Thoracic aorta (tissue), 2 donors: ENCODE measurements around the gene TM7SF2. TPM values are rescaled to one million over a fixed set of nuclear protein-coding genes. Genes with fewer than 3 reads are reported as not detected.

ENCODE experiments used
- ATAC-seq: fragments of 150-250 bp; one replicate; pipeline ENCODE4 v1.8.0; 2017; ENCODE audit warnings: low read depth; ENCODE audit not compliant: insufficient number of reproducible peaks, low FRiP score
- DNase-seq: peaks from one replicate; pipeline ENCODE4 v3.0.0-alpha.2; 2020; ENCODE audit warnings: low spot score
- H3K27ac ChIP-seq, 2 donors: fragments of 200-600 bp; sonication (generic); 1 replicate in 1 of 2; 2 replicates in 1 of 2; pipeline ENCODE4 v1.5.1; 2016; ENCODE audit warnings: mild to moderate bottlenecking in 2 of 2, moderate library complexity in 2 of 2
- H3K27me3 ChIP-seq: fragments of 200-600 bp; sonication (generic); replicated peaks from 2 replicates; pipeline ENCODE4 v1.6.0; 2016; ENCODE audit warnings: mild to moderate bottlenecking; ENCODE audit not compliant: insufficient read depth
- H3K36me3 ChIP-seq: fragments of 200-600 bp; sonication (generic); one replicate; pipeline ENCODE4 v1.5.1; 2016
- H3K4me1 ChIP-seq, 2 donors: fragments of 200-600 bp; sonication (generic); 1 replicate in 1 of 2; 2 replicates in 1 of 2; pipeline versions ENCODE4 v1.5.1 to v1.6.0; 2016; ENCODE audit warnings: low read depth in 2 of 2, mild to moderate bottlenecking in 1 of 2; ENCODE audit not compliant: control insufficient read depth in 1 of 2
- H3K4me3 ChIP-seq: fragments of 200-600 bp; sonication (generic); 2 replicates; pipeline ENCODE4 v1.5.1; 2016; ENCODE audit warnings: mild to moderate bottlenecking
- H3K9me3 ChIP-seq: fragments of 200-600 bp; sonication (generic); 2 replicates; pipeline ENCODE4 v1.5.1; 2016
- CTCF ChIP-seq: fragments of 200-600 bp; sonication (generic); IDR thresholded peaks from one replicate; pipeline ENCODE4 v1.5.1; 2019; ENCODE audit warnings: antibody characterized with exemption
- total RNA-seq, 2 donors: library from RNA; depleted of rRNA; stranded (reverse); fragments of >200 nt; gene quantifications; one replicate each; pipeline versions ENCODE4 v1.1.0 to v1.2.3, GENCODE V29; 2016

Gene TM7SF2
- total RNA-seq, 2 donors from 2014 or later, result 2.5 to 49.0 TPM

- peaks cover 12 to 27% of the 10 kb centered on the region in 2 donors for H3K4me1 ChIP-seq
- no peak for DNase-seq
These were observed 3.8 kb upstream of the TM7SF2 start for GRCh38 chr11:65107751-65108468.

GRCh38 chr11:65108469-65109123 lies 3.1 kb upstream of the TM7SF2 start:
- Histone ChIP-seq H3K4me3 (no peak overlapping the region), H3K4me1 (peaks cover 17 to 31% of the 10 kb centered on the region in 2 donors), H3K27ac (no peak overlapping the region), H3K9me3 (no peaks in the 10 kb centered on the region), H3K27me3 (no peaks in the 10 kb centered on the region), H3K36me3 (peaks cover 25% of the 10 kb centered on the region)
- DNase-seq (no peak), ATAC-seq (no peak)
- TF ChIP-seq CTCF, result no peak

More at GRCh38 chr11:65107751-65108468, 3.8 kb upstream of the TM7SF2 start:
- no peaks in the 10 kb centered on the region for H3K9me3 ChIP-seq
- no peak for TF ChIP-seq CTCF
- H3K4me3 ChIP-seq, result no peak overlapping the region
- no peak overlapping the region for H3K27ac ChIP-seq
- no peaks in the 10 kb centered on the region for H3K27me3 ChIP-seq
- H3K36me3 ChIP-seq, result peaks cover 25% of the 10 kb centered on the region
- no peak for ATAC-seq

- H3K9me3 ChIP-seq, result no peaks in the 10 kb centered on the region
- peaks cover 17 to 32% of the 10 kb centered on the region in 2 donors for H3K4me1 ChIP-seq
- no peak overlapping the region for H3K4me3 ChIP-seq
- H3K36me3 ChIP-seq, result peaks cover 25% of the 10 kb centered on the region
- no peak for TF ChIP-seq CTCF
- H3K27me3 ChIP-seq, result no peaks in the 10 kb centered on the region
- no peak overlapping the region for H3K27ac ChIP-seq
- DNase-seq, result no peak
- no peak for ATAC-seq
These were observed 2.2 kb upstream of the TM7SF2 start for GRCh38 chr11:65109231-65110198.

GRCh38 chr11:65110354-65110861 lies 1.3 kb upstream of the TM7SF2 start:
- Histone ChIP-seq H3K27ac (peak overlapping the region in 1 of 2 donors; percentile 37), H3K9me3 (no peaks in the 10 kb centered on the region), H3K27me3 (no peaks in the 10 kb centered on the region), H3K4me3 (peak overlapping the region; percentile 24), H3K36me3 (peaks cover 25% of the 10 kb centered on the region), H3K4me1 (peaks cover 17 to 32% of the 10 kb centered on the region in 2 donors)
- DNase-seq, result peak; percentile 65
- peak; percentile 47 for ATAC-seq
- TF ChIP-seq CTCF, result peak; percentile 100
